Cardiac septum (tissue), 1 donor: ENCODE data around the gene SH3TC1. TPM values are rescaled to one million over a fixed set of nuclear protein-coding genes. Genes with fewer than 3 reads are reported as not detected.

Experiments
- DNase-seq: peaks from one replicate; pipeline ENCODE4 v3.0.0-alpha.2; 2020; ENCODE audit warnings: low spot score
- intact Hi-C: fragments of 100-400 bp; cut with DNase I; formaldehyde crosslinking; loops from one replicate; pipeline ENCODE4 v1.14.0; 2022
- total RNA-seq: library from RNA; stranded (reverse); fragmentation: NEBNext Ultra II Directional; extraction: Animal tissue kit (Norgen Biotek cat#: 25700); gene quantifications from one replicate; pipeline ENCODE4 v1.2.1, GENCODE V29; 2021
- donor health status: DM: no; HTN: no; CAD: no.

SH3TC1 gene
- total RNA-seq, 1 donor from 2014 or later: 16.5 TPM

GRCh38 chr4:8276358-8277240 is 77.5 kb downstream of the SH3TC1 start:
- DNase-seq: no peak
- intact Hi-C loops: no loop called here

- intact Hi-C loops: no loop called here
- no peak for DNase-seq
Measured at GRCh38 chr4:8277356-8278008, 78.4 kb downstream of the SH3TC1 start.

GRCh38 chr4:8278009-8278395 is 78.9 kb downstream of the SH3TC1 start:
- intact Hi-C loops: no loop called here

GRCh38 chr4:8278421-8279287 is 79.6 kb downstream of the SH3TC1 start:
- intact Hi-C loops: no loop called here

More at GRCh38 chr4:8278009-8278395, 78.9 kb downstream of the SH3TC1 start:
- no peak for DNase-seq

GRCh38 chr4:8279321-8280157 is 80.4 kb downstream of the SH3TC1 start:
- DNase-seq: no peak
- intact Hi-C loops: no loop called here

More at GRCh38 chr4:8278421-8279287, 79.6 kb downstream of the SH3TC1 start:
- DNase-seq: no peak

- DNase-seq: no peak
- intact Hi-C loops: no loop called here
Measured at GRCh38 chr4:8280158-8280875, 81.2 kb downstream of the SH3TC1 start.

GRCh38 chr4:8280876-8281440 is 81.9 kb downstream of the SH3TC1 start:
- intact Hi-C loops: no loop called here

GRCh38 chr4:8281519-8282133 is 82.5 kb downstream of the SH3TC1 start:
- intact Hi-C loops: no loop called here

More at GRCh38 chr4:8280876-8281440, 81.9 kb downstream of the SH3TC1 start:
- no peak for DNase-seq

GRCh38 chr4:8282134-8282641 is 83.1 kb downstream of the SH3TC1 start:
- DNase-seq: no peak
- intact Hi-C loops: no loop called here

More at GRCh38 chr4:8281519-8282133, 82.5 kb downstream of the SH3TC1 start:
- DNase-seq: no peak

GRCh38 chr4:8282742-8283141 is 83.7 kb downstream of the SH3TC1 start:
- intact Hi-C loops: no loop called here
- DNase-seq: no peak

GRCh38 chr4:8283161-8283560 is 84.1 kb downstream of the SH3TC1 start:
- intact Hi-C loops: no loop called here
- DNase-seq: no peak

- DNase-seq: no peak
- intact Hi-C loops: no loop called here
Measured at GRCh38 chr4:8283631-8284121, 84.6 kb downstream of the SH3TC1 start.

- no peak for DNase-seq
- intact Hi-C loops: no loop called here
Measured at GRCh38 chr4:8284391-8284790, 85.3 kb downstream of the SH3TC1 start.

GRCh38 chr4:8285143-8285975 is 86.3 kb downstream of the SH3TC1 start:
- no peak for DNase-seq
- intact Hi-C loops: no loop called here

GRCh38 chr4:8285976-8286718 is 87.1 kb downstream of the SH3TC1 start:
- intact Hi-C loops: no loop called here
- DNase-seq: peak; percentile 88
